ENCODE results near the gene CES2.

GRCh38 chr16:66905633-66906539, 29.4 kb upstream of the CES2 start:
- TF ChIP-seq EZH2 (IDR thresholded peaks at IDR 0.05; ENCODE audit: low read depth, low read length, severe bottlenecking) (no peak), CTCF (IDR thresholded peaks at IDR 0.05; ENCODE audit: control extremely low read depth in 1 of 3, insufficient read depth in 1 of 3, low read depth in 1 of 3, low read length in 3 of 3) (no peak), E2F6 (IDR thresholded peaks at IDR 0.05) (no peak)

All from H1 (cell line).